HepG2 (cell line): ENCODE measurements around the gene PLXND1. TPM values are rescaled to one million over a fixed set of nuclear protein-coding genes. Genes with fewer than 3 reads are reported as not detected.
A peak's percentile ranks its signal among the peaks of the same experiment; 100 is the strongest.

Source experiments
- EP300 ChIP-seq, 3 experiments: sonication (generic) in 1 of 3; formaldehyde crosslinking in 1 of 3; IDR thresholded peaks; 2 replicates each; pipeline versions ENCODE4 v1.5.1 to v1.6.1; 2011 to 2020; ENCODE audit warnings: low read depth in 2 of 3, low read length in 2 of 3, borderline replicate concordance in 1 of 3, improper control_type of control experiment in 1 of 3, mild to moderate bottlenecking in 1 of 3, missing genetic modification reagents in 1 of 3, moderate library complexity in 1 of 3
- HES4 ChIP-seq: sonication (generic); formaldehyde crosslinking; IDR thresholded peaks from 2 replicates; pipeline ENCODE4 v1.9.0; 2021; ENCODE audit warnings: mild to moderate bottlenecking, missing genetic modification reagents, borderline replicate concordance
- HNRNPL ChIP-seq: fragments of 200-400 bp; formaldehyde crosslinking; IDR thresholded peaks from 2 replicates; pipeline ENCODE4 v1.6.1; 2017; ENCODE audit warnings: mild to moderate bottlenecking, low read depth, low read length
- KAT8 ChIP-seq: IDR thresholded peaks from 2 replicates; pipeline ENCODE4 v1.6.1; 2016; ENCODE audit warnings: missing genetic modification reagents, missing compliant biosample characterization
- MED8 ChIP-seq: sonication (generic); formaldehyde crosslinking; IDR thresholded peaks from 2 replicates; pipeline ENCODE4 v1.8.1; 2023; ENCODE audit warnings: mild to moderate bottlenecking, missing genetic modification reagents; ENCODE audit not compliant: insufficient replicate concordance
- NFE2L2 ChIP-seq: fragments of 150-350 bp; IDR thresholded peaks from 2 replicates; pipeline ENCODE4 v1.6.1; 2014; ENCODE audit warnings: low read length
- RARA ChIP-seq: IDR thresholded peaks from 2 replicates; pipeline ENCODE4 v1.6.1; 2016; ENCODE audit warnings: missing genetic modification reagents, missing compliant biosample characterization
- SALL1 ChIP-seq: sonication (generic); formaldehyde crosslinking; IDR thresholded peaks from 2 replicates; pipeline ENCODE4 v1.8.0; 2022; ENCODE audit warnings: mild to moderate bottlenecking, missing genetic modification reagents
- ZNF282 ChIP-seq: fragments of 450-650 bp; IDR thresholded peaks from 2 replicates; pipeline ENCODE4 v1.6.1; 2018; ENCODE audit not compliant: partially characterized antibody
- ZNF331 ChIP-seq: sonication (generic); formaldehyde crosslinking; IDR thresholded peaks from 2 replicates; pipeline ENCODE4 v1.4.0; 2020; ENCODE audit warnings: missing genetic modification reagents
- ZNF496 ChIP-seq: sonication (generic); formaldehyde crosslinking; IDR thresholded peaks from 2 replicates; pipeline ENCODE4 v1.8.1; 2023; ENCODE audit warnings: mild to moderate bottlenecking, moderate library complexity, missing genetic modification reagents; ENCODE audit not compliant: insufficient replicate concordance
- ZNF501 ChIP-seq: sonication (generic); formaldehyde crosslinking; IDR thresholded peaks from 2 replicates; pipeline ENCODE4 v1.5.1; 2020; ENCODE audit warnings: mild to moderate bottlenecking, moderate library complexity, missing genetic modification reagents
- ZNF546 ChIP-seq: sonication (generic); formaldehyde crosslinking; conservative IDR thresholded peaks from 2 replicates; pipeline ENCODE4 v1.8.1; 2023; ENCODE audit warnings: mild to moderate bottlenecking, missing genetic modification reagents
- ZNF607 ChIP-seq: sonication (generic); formaldehyde crosslinking; IDR thresholded peaks from 2 replicates; pipeline ENCODE4 v1.5.1; 2020; ENCODE audit warnings: missing genetic modification reagents, mild to moderate bottlenecking, borderline replicate concordance
- ZNF747 ChIP-seq: sonication (generic); formaldehyde crosslinking; IDR thresholded peaks from 2 replicates; pipeline ENCODE4 v1.8.1; 2023; ENCODE audit warnings: missing genetic modification reagents, mild to moderate bottlenecking, borderline replicate concordance
- ZSCAN31 ChIP-seq: sonication (generic); formaldehyde crosslinking; IDR thresholded peaks from 2 replicates; pipeline ENCODE4 v1.5.0; 2020; ENCODE audit warnings: low read depth, mild to moderate bottlenecking, missing genetic modification reagents
- polyA plus RNA-seq, 8 experiments: library from polyadenylated mRNA; depleted of rRNA in 3 of 8; stranded (reverse) in 7 of 8; unstranded in 1 of 8; fragments of >200 nt; fragmentation: Illumina TruSeq in 4 of 8; extraction: Trizol in 4 of 8; gene quantifications; 2 replicates each; pipeline versions ENCODE4 v1.2.1 to v1.2.3, GENCODE V29; 2011 to 2016; ENCODE audit warnings: low read depth in 4 of 8, missing spikeins in 1 of 8, mixed read lengths in 1 of 8; ENCODE audit not compliant: insufficient read depth in 1 of 8
- total RNA-seq, 5 experiments: library from RNA; depleted of rRNA; stranded (reverse); fragments of >200 nt; fragmentation: Illumina TruSeq; extraction: Trizol; gene quantifications; 2 replicates each; pipeline ENCODE4 v1.2.3, GENCODE V29; 2016; ENCODE audit warnings: low read depth in 1 of 5
- TF ChIP-seq, protein P1 (sequence below): sonication (generic); formaldehyde crosslinking; IDR thresholded peaks from 2 replicates; pipeline ENCODE4 v1.4.0; 2020; ENCODE audit warnings: missing genetic modification reagents, borderline replicate concordance
- TF ChIP-seq, protein P2 (sequence below): IDR thresholded peaks from 2 replicates; pipeline ENCODE4 v1.6.1; 2012; ENCODE audit warnings: low read length, improper control_type of control experiment
- TF ChIP-seq, protein P3 (sequence below): sonication (generic); formaldehyde crosslinking; IDR thresholded peaks from 2 replicates; pipeline ENCODE4 v1.8.0; 2022; ENCODE audit warnings: missing genetic modification reagents, mild to moderate bottlenecking, borderline replicate concordance

Gene PLXND1
- total and polyA plus RNA-seq, 2 of the 13 experiments (the other 11 are each of a cell fraction or from before 2014, with no cell fraction given), result 15.9 to 42.0 TPM

DNA sequence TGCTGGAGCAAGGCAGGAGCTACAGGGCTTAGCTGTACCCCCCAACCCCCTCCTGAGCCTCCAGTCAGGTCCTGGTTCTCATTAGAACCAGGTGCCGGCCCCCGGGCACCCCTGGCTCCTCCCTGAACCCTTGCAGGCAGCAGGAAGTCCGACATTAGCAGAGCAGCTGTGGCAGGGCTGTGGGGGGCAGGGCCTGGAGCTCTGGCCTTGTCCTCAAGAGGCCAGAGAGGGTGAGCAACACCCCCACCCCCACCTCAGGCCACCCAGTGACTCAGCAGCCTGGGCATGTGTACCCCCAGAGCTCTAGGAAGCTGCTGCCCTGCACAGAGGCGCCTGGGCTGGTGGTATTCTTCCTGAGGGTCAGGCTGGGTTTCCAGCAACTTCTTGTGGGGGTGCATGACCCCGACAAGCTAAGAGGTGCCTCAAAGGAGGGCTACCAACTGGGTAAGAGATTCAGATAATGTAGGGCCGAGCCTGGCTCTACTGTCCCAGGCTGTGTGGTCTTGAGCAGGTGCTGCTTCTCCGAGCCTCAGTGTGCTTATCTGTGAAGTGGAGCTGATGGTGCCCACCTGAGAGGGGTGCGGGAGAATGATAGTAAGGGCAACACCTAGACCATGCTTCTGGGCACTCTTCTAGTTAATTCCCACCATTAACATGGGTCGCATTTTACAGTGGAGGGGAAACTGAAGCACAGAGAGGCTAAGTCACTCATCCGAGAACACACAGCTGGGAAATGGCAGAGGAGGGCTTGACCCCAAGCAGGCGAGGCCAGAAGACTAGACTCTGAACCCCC, 47.5 kb downstream of the PLXND1 start (continued):
- peak; percentile 67; the same call in 1 of the 2 replicates for TF ChIP-seq ZNF501 (CRISPR knock-in tag)
- TF ChIP-seq, protein P1, sequence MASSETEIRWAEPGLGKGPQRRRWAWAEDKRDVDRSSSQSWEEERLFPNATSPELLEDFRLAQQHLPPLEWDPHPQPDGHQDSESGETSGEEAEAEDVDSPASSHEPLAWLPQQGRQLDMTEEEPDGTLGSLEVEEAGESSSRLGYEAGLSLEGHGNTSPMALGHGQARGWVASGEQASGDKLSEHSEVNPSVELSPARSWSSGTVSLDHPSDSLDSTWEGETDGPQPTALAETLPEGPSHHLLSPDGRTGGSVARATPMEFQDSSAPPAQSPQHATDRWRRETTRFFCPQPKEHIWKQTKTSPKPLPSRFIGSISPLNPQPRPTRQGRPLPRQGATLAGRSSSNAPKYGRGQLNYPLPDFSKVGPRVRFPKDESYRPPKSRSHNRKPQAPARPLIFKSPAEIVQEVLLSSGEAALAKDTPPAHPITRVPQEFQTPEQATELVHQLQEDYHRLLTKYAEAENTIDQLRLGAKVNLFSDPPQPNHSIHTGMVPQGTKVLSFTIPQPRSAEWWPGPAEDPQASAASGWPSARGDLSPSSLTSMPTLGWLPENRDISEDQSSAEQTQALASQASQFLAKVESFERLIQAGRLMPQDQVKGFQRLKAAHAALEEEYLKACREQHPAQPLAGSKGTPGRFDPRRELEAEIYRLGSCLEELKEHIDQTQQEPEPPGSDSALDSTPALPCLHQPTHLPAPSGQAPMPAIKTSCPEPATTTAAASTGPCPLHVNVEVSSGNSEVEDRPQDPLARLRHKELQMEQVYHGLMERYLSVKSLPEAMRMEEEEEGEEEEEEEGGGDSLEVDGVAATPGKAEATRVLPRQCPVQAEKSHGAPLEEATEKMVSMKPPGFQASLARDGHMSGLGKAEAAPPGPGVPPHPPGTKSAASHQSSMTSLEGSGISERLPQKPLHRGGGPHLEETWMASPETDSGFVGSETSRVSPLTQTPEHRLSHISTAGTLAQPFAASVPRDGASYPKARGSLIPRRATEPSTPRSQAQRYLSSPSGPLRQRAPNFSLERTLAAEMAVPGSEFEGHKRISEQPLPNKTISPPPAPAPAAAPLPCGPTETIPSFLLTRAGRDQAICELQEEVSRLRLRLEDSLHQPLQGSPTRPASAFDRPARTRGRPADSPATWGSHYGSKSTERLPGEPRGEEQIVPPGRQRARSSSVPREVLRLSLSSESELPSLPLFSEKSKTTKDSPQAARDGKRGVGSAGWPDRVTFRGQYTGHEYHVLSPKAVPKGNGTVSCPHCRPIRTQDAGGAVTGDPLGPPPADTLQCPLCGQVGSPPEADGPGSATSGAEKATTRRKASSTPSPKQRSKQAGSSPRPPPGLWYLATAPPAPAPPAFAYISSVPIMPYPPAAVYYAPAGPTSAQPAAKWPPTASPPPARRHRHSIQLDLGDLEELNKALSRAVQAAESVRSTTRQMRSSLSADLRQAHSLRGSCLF, result no peak
- TF ChIP-seq EP300 (IDR thresholded peaks at IDR 0.05; ENCODE audit: low read depth in 2 of 2, low read length in 2 of 2), result peak; percentile 52 to 70; a peak in 3 of 4 replicates
- peak; percentile 68; the same call in 1 of the 2 replicates for TF ChIP-seq EP300 (CRISPR knock-in tag; IDR thresholded peaks at IDR 0.05; ENCODE audit: borderline replicate concordance)
- no peak for TF ChIP-seq ZNF496 (CRISPR knock-in tag)
- no peak for TF ChIP-seq HES4 (CRISPR knock-in tag)
- TF ChIP-seq, protein P2, sequence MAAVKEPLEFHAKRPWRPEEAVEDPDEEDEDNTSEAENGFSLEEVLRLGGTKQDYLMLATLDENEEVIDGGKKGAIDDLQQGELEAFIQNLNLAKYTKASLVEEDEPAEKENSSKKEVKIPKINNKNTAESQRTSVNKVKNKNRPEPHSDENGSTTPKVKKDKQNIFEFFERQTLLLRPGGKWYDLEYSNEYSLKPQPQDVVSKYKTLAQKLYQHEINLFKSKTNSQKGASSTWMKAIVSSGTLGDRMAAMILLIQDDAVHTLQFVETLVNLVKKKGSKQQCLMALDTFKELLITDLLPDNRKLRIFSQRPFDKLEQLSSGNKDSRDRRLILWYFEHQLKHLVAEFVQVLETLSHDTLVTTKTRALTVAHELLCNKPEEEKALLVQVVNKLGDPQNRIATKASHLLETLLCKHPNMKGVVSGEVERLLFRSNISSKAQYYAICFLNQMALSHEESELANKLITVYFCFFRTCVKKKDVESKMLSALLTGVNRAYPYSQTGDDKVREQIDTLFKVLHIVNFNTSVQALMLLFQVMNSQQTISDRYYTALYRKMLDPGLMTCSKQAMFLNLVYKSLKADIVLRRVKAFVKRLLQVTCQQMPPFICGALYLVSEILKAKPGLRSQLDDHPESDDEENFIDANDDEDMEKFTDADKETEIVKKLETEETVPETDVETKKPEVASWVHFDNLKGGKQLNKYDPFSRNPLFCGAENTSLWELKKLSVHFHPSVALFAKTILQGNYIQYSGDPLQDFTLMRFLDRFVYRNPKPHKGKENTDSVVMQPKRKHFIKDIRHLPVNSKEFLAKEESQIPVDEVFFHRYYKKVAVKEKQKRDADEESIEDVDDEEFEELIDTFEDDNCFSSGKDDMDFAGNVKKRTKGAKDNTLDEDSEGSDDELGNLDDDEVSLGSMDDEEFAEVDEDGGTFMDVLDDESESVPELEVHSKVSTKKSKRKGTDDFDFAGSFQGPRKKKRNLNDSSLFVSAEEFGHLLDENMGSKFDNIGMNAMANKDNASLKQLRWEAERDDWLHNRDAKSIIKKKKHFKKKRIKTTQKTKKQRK, result no peak
- no peak for TF ChIP-seq ZNF546 (CRISPR knock-in tag)
- TF ChIP-seq ZNF747 (CRISPR knock-in tag), result no peak
- peak; percentile 62; the same call in 1 of the 2 replicates for TF ChIP-seq ZNF607 (CRISPR knock-in tag)
- no peak for TF ChIP-seq ZNF331
- peak; percentile 90 for TF ChIP-seq NFE2L2
- peak; percentile 55 for TF ChIP-seq RARA
- TF ChIP-seq KAT8 (CRISPR knock-in tag), result 0 out of 2 replicates have a peak, but pooled peaks have one; percentile 14
- no peak for TF ChIP-seq MED8 (CRISPR knock-in tag)
- peak; percentile 46; the same call in 1 of the 2 replicates for TF ChIP-seq SALL1 (CRISPR knock-in tag)
- TF ChIP-seq ZNF282, result no peak
- TF ChIP-seq ZSCAN31 (CRISPR knock-in tag), result no peak
- TF ChIP-seq HNRNPL, result 0 out of 2 replicates have a peak, but pooled peaks have one; percentile 48
- TF ChIP-seq, protein P3, sequence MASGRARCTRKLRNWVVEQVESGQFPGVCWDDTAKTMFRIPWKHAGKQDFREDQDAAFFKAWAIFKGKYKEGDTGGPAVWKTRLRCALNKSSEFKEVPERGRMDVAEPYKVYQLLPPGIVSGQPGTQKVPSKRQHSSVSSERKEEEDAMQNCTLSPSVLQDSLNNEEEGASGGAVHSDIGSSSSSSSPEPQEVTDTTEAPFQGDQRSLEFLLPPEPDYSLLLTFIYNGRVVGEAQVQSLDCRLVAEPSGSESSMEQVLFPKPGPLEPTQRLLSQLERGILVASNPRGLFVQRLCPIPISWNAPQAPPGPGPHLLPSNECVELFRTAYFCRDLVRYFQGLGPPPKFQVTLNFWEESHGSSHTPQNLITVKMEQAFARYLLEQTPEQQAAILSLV (CRISPR knock-in tag), result no peak
